ENCODE data around the gene DTNB.
"Not testable (repeated sequence)": the region's sequence is repeated elsewhere in the genome, so short reads cannot be mapped to it uniquely, and the experiment has no call there.

Gene DTNB

GRCh38 chr2:25411753-25412152, 261.6 kb downstream of the DTNB start:
- no peak for DNase-seq

- no peak for DNase-seq
These were observed 262.1 kb downstream of the DTNB start for GRCh38 chr2:25411281-25411680.

GRCh38 chr2:25410370-25410769, 263.0 kb downstream of the DTNB start:
- DNase-seq, result no peak

GRCh38 chr2:25409468-25409867, 263.9 kb downstream of the DTNB start:
- no peak for DNase-seq

- no peak for DNase-seq
These were observed 264.3 kb downstream of the DTNB start for GRCh38 chr2:25409044-25409443.

- DNase-seq, result no peak
These were observed 267.6 kb downstream of the DTNB start for GRCh38 chr2:25405611-25406295.

- DNase-seq, result not testable (repeated sequence)
These were observed 270.1 kb downstream of the DTNB start for GRCh38 chr2:25403120-25403760.

- no peak for DNase-seq
These were observed 270.9 kb downstream of the DTNB start for GRCh38 chr2:25402477-25402876.

- DNase-seq, result no peak
These were observed 271.9 kb downstream of the DTNB start for GRCh38 chr2:25401307-25402026.

- DNase-seq, result no peak
These were observed 272.7 kb downstream of the DTNB start for GRCh38 chr2:25400576-25401216.

GRCh38 chr2:25400169-25400568, 273.2 kb downstream of the DTNB start:
- no peak for DNase-seq

GRCh38 chr2:25398534-25398933, 274.8 kb downstream of the DTNB start:
- DNase-seq, result no peak

GRCh38 chr2:25397777-25398176, 275.6 kb downstream of the DTNB start:
- no peak for DNase-seq

GRCh38 chr2:25389161-25389560, 284.2 kb downstream of the DTNB start:
- no peak for DNase-seq

- no peak for DNase-seq
These were observed 284.9 kb downstream of the DTNB start for GRCh38 chr2:25388491-25388890.

- no peak for DNase-seq
These were observed 285.4 kb downstream of the DTNB start for GRCh38 chr2:25387876-25388449.

- DNase-seq, result no peak
These were observed 286.2 kb downstream of the DTNB start for GRCh38 chr2:25386971-25387875.

- no peak for DNase-seq
These were observed 287.5 kb downstream of the DTNB start for GRCh38 chr2:25385910-25386309.

- DNase-seq, result peak; percentile 52
These were observed 289.6 kb downstream of the DTNB start for GRCh38 chr2:25383806-25384205.

GRCh38 chr2:25381502-25381901, 291.9 kb downstream of the DTNB start:
- DNase-seq, result no peak

GRCh38 chr2:25380586-25381375, 292.6 kb downstream of the DTNB start:
- no peak for DNase-seq
